ENCODE results near the gene CHST8.

- TF ChIP-seq, protein P1, sequence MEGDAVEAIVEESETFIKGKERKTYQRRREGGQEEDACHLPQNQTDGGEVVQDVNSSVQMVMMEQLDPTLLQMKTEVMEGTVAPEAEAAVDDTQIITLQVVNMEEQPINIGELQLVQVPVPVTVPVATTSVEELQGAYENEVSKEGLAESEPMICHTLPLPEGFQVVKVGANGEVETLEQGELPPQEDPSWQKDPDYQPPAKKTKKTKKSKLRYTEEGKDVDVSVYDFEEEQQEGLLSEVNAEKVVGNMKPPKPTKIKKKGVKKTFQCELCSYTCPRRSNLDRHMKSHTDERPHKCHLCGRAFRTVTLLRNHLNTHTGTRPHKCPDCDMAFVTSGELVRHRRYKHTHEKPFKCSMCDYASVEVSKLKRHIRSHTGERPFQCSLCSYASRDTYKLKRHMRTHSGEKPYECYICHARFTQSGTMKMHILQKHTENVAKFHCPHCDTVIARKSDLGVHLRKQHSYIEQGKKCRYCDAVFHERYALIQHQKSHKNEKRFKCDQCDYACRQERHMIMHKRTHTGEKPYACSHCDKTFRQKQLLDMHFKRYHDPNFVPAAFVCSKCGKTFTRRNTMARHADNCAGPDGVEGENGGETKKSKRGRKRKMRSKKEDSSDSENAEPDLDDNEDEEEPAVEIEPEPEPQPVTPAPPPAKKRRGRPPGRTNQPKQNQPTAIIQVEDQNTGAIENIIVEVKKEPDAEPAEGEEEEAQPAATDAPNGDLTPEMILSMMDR (IDR thresholded peaks at IDR 0.05): no peak
- no peak for TF ChIP-seq POLR2AphosphoS5 (IDR thresholded peaks at IDR 0.05)
Measured at GRCh38 chr19:33654840-33655508, 33.2 kb downstream of the CHST8 start.
